Subcutaneous abdominal adipose tissue (tissue), 5 donors: ENCODE results near the gene PNMA1.
"Not testable (repeated sequence)": the region's sequence is repeated elsewhere in the genome, so short reads cannot be mapped to it uniquely, and the experiment has no call there.

Experiments
- H3K27ac ChIP-seq: one replicate; pipeline ENCODE4 v1.7.0; 2013; ENCODE audit warnings: low read depth, mild to moderate bottlenecking, inconsistent platforms, low read length, moderate library complexity
- H3K27me3 ChIP-seq, 5 donors: one replicate each; pipeline ENCODE4 v1.7.0; 2013; ENCODE audit warnings: low read length in 5 of 5, inconsistent platforms in 1 of 5; ENCODE audit not compliant: control insufficient read depth in 5 of 5, insufficient read depth in 4 of 5
- H3K36me3 ChIP-seq, 5 donors: one replicate each; pipeline ENCODE4 v1.7.0; 2013; ENCODE audit warnings: low read length in 5 of 5; ENCODE audit not compliant: control insufficient read depth in 5 of 5, insufficient read depth in 5 of 5
- H3K4me1 ChIP-seq, 5 donors: one replicate each; pipeline ENCODE4 v1.7.0; 2013; ENCODE audit warnings: low read length in 5 of 5, mild to moderate bottlenecking in 3 of 5, moderate library complexity in 1 of 5; ENCODE audit not compliant: control insufficient read depth in 5 of 5, insufficient read depth in 5 of 5
- H3K4me3 ChIP-seq, 5 donors: one replicate each; pipeline ENCODE4 v1.7.0; 2013; ENCODE audit warnings: low read length in 5 of 5, low read depth in 1 of 5
- H3K9ac ChIP-seq, 5 donors: one replicate each; pipeline ENCODE4 v1.7.0; 2013; ENCODE audit warnings: low read length in 5 of 5, mild to moderate bottlenecking in 4 of 5, moderate library complexity in 3 of 5
- H3K9me3 ChIP-seq, 5 donors: one replicate each; pipeline ENCODE4 v1.7.0; 2013; ENCODE audit warnings: low read length in 5 of 5; ENCODE audit not compliant: control insufficient read depth in 5 of 5
- donor health status: healthy.
- donor health status: healthy.
- donor health status: healthy.
- donor health status: healthy.
- donor health status: healthy.

PNMA1 gene

GRCh38 chr14:73717266-73717665 lies 3.1 kb upstream of the PNMA1 start:
- H3K36me3 ChIP-seq: peaks cover 5 to 66% (median 53%) of the 10 kb centered on the region in 5 donors
- H3K4me1 ChIP-seq: peaks cover 12 to 44% (median 42%) of the 10 kb centered on the region in 5 donors
- H3K9ac ChIP-seq: no peak overlapping the region

DNA sequence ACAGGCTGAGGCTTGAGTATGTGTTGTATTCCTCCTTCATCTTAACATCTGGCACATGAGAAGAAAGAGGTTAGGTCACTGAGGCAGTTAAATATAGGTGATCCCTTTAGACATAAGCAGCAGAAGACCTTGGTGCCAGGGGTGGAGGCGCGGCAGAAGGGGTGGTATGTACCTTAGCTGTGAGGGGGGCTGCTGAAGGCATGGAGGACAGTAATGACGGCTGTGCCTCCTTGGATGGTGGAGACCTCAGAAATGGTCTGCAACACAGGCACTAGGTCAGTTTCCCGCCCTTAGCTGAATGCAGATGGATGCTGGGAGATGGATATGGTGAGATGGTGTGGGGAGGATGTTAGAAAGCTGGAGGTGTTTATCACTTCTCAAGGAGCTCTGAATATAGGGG lies 1.5 kb upstream of the PNMA1 start:
- Histone ChIP-seq H3K36me3 (peaks cover 0 to 50% (median 40%) of the 10 kb centered on the region in 5 donors), H3K9me3 (no peaks in the 10 kb centered on the region), H3K27ac (no peak overlapping the region), H3K27me3 (no peaks in the 10 kb centered on the region), H3K4me1 (peaks cover 12 to 45% (median 42%) of the 10 kb centered on the region in 5 donors), H3K9ac (no peak overlapping the region), H3K4me3 (no peak overlapping the region)

More at GRCh38 chr14:73717266-73717665, 3.1 kb upstream of the PNMA1 start:
- Histone ChIP-seq H3K9me3 (no peaks in the 10 kb centered on the region), H3K4me3 (no peak overlapping the region), H3K27ac (peak overlapping the region; percentile 57), H3K27me3 (no peaks in the 10 kb centered on the region)

DNA sequence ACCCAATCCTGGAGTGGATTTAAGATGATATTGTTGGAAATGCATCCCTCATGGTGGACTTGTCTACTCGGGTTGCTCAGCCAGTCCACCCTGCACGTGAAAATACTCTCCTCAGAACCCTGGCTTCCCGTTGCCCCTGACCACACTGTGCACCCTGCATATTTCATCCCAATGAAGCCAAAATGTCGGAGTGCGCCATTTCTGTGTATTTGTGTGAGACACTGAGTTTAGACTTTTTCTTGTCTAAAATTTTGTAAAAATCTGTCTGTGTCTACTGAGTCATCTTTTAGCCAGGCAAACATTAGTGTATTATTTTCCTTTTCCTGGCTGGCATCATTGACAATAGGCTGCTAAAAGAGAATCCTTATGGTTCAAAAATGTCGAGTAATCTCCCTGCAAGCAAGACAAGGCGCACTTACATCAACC lies 485 bp upstream of the PNMA1 start:
- Histone ChIP-seq H3K4me1 (peaks cover 12 to 45% (median 42%) of the 10 kb centered on the region in 5 donors), H3K36me3 (peaks cover 0 to 40% (median 31%) of the 10 kb centered on the region in 5 donors), H3K9me3 (no peaks in the 10 kb centered on the region), H3K9ac (peak overlapping the region in 1 of 5 donors; percentile 40), H3K4me3 (peak overlapping the region in 3 of 5 donors; percentile 78 to 95 (median 94)), H3K27ac (peak overlapping the region; percentile 87), H3K27me3 (no peaks in the 10 kb centered on the region)

- peaks cover 9 to 41% (median 38%) of the 10 kb centered on the region in 5 donors for H3K4me1 ChIP-seq
- peak overlapping the region; percentile 57 to 82 (median 71) for H3K9ac ChIP-seq
- H3K9me3 ChIP-seq: no peaks in the 10 kb centered on the region
- peak overlapping the region; percentile 87 for H3K27ac ChIP-seq
- H3K27me3 ChIP-seq: no peaks in the 10 kb centered on the region
- H3K36me3 ChIP-seq: peaks cover 0 to 27% (median 21%) of the 10 kb centered on the region in 5 donors
- H3K4me3 ChIP-seq: peak overlapping the region; percentile 78 to 97 (median 94)
These were observed 880 bp downstream of the PNMA1 start for GRCh38 chr14:73713206-73713802.

DNA sequence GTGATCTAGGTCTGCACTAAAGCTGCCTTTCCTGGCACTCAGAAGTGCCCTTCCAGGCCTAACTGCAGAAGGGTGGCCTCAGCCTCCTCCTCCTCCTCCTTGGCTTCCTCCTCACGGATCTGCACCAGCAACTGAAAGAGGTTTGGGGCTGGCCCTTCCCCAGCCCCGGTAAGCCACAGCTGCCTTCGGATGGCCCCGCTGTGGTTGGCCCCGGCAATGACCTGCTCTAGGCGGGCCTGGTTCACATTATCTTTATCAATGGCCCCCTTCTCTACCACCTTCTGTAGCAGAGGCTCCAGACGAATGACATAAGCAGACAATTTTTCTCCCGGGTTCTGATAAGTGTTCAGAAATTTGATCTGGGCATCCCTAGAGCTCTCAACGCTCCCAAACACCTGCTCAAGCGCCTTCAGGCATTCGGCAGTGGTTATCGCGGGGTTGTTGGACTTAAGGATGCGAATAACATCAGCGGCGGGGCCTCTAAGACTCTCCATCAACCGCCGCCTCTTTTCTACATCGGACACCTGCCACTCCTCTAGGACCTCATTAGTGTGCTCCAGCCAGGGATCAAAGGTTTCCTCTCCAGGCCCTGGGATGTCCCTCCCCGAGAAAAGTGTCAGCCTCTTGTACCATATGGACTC lies 1.5 kb downstream of the PNMA1 start:
- Histone ChIP-seq H3K36me3 (peaks cover 0 to 21% (median 15%) of the 10 kb centered on the region in 5 donors), H3K4me1 (peaks cover 9 to 34% (median 31%) of the 10 kb centered on the region in 5 donors), H3K4me3 (peak overlapping the region; percentile 78 to 97 (median 94)), H3K27me3 (no peaks in the 10 kb centered on the region), H3K9ac (peak overlapping the region; percentile 51 to 82 (median 61)), H3K9me3 (no peaks in the 10 kb centered on the region), H3K27ac (peak overlapping the region; percentile 87)

- H3K36me3 ChIP-seq: peaks cover 0 to 15% (median 12%) of the 10 kb centered on the region in 5 donors
- H3K9me3 ChIP-seq: no peaks in the 10 kb centered on the region
- H3K9ac ChIP-seq: peak overlapping the region; percentile 48 to 82 (median 57)
- peaks cover 8 to 30% (median 25%) of the 10 kb centered on the region in 5 donors for H3K4me1 ChIP-seq
- no peaks in the 10 kb centered on the region for H3K27me3 ChIP-seq
- peak overlapping the region; percentile 78 to 95 (median 87) for H3K4me3 ChIP-seq
- peak overlapping the region; percentile 87 for H3K27ac ChIP-seq
These were observed 2.1 kb downstream of the PNMA1 start for GRCh38 chr14:73712071-73712506.

GRCh38 chr14:73710737-73711136 lies 3.4 kb downstream of the PNMA1 start:
- H3K9me3 ChIP-seq: no peaks in the 10 kb centered on the region
- no peak overlapping the region for H3K4me3 ChIP-seq
- no peak overlapping the region for H3K9ac ChIP-seq
- H3K4me1 ChIP-seq: peaks cover 8 to 30% (median 25%) of the 10 kb centered on the region in 5 donors
- no peaks in the 10 kb centered on the region for H3K27me3 ChIP-seq
- no peak overlapping the region for H3K27ac ChIP-seq
- H3K36me3 ChIP-seq: peaks cover 0 to 5% (median 3%) of the 10 kb centered on the region in 5 donors

DNA sequence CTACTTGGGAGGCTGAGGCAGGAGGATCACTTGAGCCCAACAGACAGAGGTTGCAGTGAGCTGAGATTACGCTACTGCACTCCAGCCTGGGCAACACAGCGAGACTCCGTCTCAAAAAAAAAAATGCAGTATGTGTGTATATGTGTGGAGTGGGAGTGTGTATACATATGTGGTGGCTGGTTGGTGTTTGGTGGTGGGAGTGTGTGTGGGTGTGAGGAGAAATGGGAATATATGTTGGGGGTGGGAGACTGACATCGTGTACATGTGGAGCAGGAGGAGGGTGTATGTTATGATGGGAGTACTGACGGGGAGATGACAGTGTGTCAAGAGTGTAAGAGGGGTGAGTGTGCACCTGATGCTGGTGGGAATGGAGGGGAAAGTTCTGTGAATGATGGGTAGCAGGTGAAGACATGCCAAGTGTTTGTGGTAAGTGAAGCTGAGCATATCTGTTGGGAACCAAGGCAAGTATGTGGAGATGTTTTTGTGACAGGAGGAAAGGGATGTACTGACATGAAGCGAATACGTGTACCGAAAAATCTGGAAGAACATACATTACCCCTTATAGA lies 4.2 kb downstream of the PNMA1 start:
- Histone ChIP-seq H3K27me3 (no peaks in the 10 kb centered on the region), H3K4me1 (peaks cover 8 to 30% (median 25%) of the 10 kb centered on the region in 5 donors), H3K4me3 (no peak overlapping the region), H3K9ac (no peak overlapping the region), H3K36me3 (no peaks in the 10 kb centered on the region), H3K27ac (no peak overlapping the region), H3K9me3 (no peaks in the 10 kb centered on the region)

- H3K4me3 ChIP-seq, H3K27me3 ChIP-seq, H3K36me3 ChIP-seq, H3K9ac ChIP-seq, H3K27ac ChIP-seq, H3K9me3 ChIP-seq: not testable (repeated sequence)
- peaks cover 6 to 17% (median 16%) of the 10 kb centered on the region in 5 donors for H3K4me1 ChIP-seq
These were observed 6.1 kb downstream of the PNMA1 start for GRCh38 chr14:73708076-73708475.

- no peak overlapping the region for H3K9ac ChIP-seq
- H3K27me3 ChIP-seq: no peaks in the 10 kb centered on the region
- H3K9me3 ChIP-seq: no peaks in the 10 kb centered on the region
- H3K36me3 ChIP-seq: no peaks in the 10 kb centered on the region
- peak overlapping the region; percentile 71 for H3K27ac ChIP-seq
- H3K4me1 ChIP-seq: peaks cover 0 to 20% (median 14%) of the 10 kb centered on the region in 5 donors
- H3K4me3 ChIP-seq: no peak overlapping the region
These were observed 13.9 kb downstream of the PNMA1 start for GRCh38 chr14:73700325-73700724.
